RWPE1 (cell line): ENCODE results near the gene SPRY4.

ENCODE experiments used
- CTCF ChIA-PET: fragments of 350-600 bp; sonication (Branson Sonifier 250); formaldehyde crosslinking; extraction: SDS; loops from one replicate; lab custom pipeline; 2021; lab: Yijun Ruan, JAX
- POLR2A ChIA-PET: fragments of 400-600 bp; formaldehyde crosslinking; extraction: SDS; loops from one replicate; lab custom pipeline; 2020; ENCODE audit warnings: antibody characterized with exemption; ENCODE audit not compliant: low non-redundant PET; lab: Yijun Ruan, JAX
- DNase-seq: peaks from one replicate; pipeline ENCODE4 v3.0.0; 2012; ENCODE audit warnings: low spot score
- H3K27ac ChIP-seq: fragments of 450-650 bp; 2 replicates; pipeline ENCODE4 v1.5.1; 2017
- TF ChIP-seq, protein P1 (sequence below): fragments of 450-650 bp; conservative IDR thresholded peaks from 2 replicates; pipeline ENCODE4 v1.5.1; 2017; ENCODE audit warnings: low read depth, mild to moderate bottlenecking

Gene SPRY4

DNA sequence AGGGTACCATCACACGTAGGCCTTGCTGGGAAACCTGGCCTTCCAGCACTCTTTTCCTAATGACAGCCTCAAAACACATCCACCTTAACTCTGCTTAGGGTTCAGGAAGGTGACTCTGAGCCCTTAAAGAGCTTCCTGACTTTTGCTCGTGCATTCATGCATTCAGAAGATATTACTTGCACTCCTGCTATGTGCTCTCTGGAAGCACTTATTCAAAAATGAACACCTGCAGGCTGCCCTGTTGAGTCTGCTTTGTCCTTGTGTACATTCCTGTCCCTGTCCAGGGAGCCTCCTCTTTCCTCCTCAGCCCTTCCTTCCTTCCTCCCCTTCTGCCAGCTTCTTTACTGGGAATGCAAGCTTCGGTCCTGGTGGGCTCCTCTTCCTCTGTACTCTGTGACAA lies 61.5 kb downstream of the SPRY4 start:
- TF ChIP-seq, protein P1, sequence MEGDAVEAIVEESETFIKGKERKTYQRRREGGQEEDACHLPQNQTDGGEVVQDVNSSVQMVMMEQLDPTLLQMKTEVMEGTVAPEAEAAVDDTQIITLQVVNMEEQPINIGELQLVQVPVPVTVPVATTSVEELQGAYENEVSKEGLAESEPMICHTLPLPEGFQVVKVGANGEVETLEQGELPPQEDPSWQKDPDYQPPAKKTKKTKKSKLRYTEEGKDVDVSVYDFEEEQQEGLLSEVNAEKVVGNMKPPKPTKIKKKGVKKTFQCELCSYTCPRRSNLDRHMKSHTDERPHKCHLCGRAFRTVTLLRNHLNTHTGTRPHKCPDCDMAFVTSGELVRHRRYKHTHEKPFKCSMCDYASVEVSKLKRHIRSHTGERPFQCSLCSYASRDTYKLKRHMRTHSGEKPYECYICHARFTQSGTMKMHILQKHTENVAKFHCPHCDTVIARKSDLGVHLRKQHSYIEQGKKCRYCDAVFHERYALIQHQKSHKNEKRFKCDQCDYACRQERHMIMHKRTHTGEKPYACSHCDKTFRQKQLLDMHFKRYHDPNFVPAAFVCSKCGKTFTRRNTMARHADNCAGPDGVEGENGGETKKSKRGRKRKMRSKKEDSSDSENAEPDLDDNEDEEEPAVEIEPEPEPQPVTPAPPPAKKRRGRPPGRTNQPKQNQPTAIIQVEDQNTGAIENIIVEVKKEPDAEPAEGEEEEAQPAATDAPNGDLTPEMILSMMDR = no peak
- CTCF ChIA-PET = no interaction called here
- no peak overlapping the region for H3K27ac ChIP-seq
- POLR2A ChIA-PET = no interaction called here
- no peak for DNase-seq

DNA sequence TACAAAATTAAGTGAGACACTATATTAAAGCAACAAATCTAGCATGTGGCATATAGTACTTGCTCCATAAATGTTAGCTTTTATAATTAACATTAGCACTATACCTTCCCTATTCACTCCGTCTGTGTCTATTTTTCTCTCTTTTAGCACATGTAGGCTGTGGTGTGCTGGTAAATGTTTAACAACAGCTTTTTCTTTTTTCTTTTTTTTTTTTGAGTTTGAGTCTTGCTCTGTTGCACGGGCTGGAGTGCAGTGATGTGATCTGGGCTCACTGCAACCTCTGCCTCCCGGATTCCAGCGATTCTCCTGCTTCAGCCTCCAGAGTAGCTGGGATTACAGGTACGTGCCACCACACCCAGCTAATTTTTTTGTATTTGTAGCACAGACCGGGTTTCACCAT lies 62.1 kb downstream of the SPRY4 start:
- TF ChIP-seq, protein P1 = no peak
- no peak for DNase-seq
- CTCF ChIA-PET = no interaction called here
- no peak overlapping the region for H3K27ac ChIP-seq
- POLR2A ChIA-PET = no interaction called here
